NK-92 (cell line): ENCODE results near the gene RNASE7.
"Not testable (repeated sequence)": the region's sequence is repeated elsewhere in the genome, so short reads cannot be mapped to it uniquely, and the experiment has no call there.

Source experiments
- DNase-seq: peaks from one replicate; lab custom pipeline; 2025; ENCODE audit not compliant: unreplicated experiment; lab: John Stamatoyannopoulos, UW

Gene RNASE7

GRCh38 chr14:21023174-21023573 lies 19.0 kb upstream of the RNASE7 start:
- DNase-seq, result no peak

- no peak for DNase-seq
These were observed 18.2 kb upstream of the RNASE7 start for GRCh38 chr14:21023817-21024584.

- DNase-seq, result no peak
These were observed 17.4 kb upstream of the RNASE7 start, which contains the start of gene NDRG2 for GRCh38 chr14:21024585-21025370. TSS of gene NDRG2 (minus strand) at chr14:21025061. CDS start at chr14:21023315, 1,746 bp downstream.

DNA sequence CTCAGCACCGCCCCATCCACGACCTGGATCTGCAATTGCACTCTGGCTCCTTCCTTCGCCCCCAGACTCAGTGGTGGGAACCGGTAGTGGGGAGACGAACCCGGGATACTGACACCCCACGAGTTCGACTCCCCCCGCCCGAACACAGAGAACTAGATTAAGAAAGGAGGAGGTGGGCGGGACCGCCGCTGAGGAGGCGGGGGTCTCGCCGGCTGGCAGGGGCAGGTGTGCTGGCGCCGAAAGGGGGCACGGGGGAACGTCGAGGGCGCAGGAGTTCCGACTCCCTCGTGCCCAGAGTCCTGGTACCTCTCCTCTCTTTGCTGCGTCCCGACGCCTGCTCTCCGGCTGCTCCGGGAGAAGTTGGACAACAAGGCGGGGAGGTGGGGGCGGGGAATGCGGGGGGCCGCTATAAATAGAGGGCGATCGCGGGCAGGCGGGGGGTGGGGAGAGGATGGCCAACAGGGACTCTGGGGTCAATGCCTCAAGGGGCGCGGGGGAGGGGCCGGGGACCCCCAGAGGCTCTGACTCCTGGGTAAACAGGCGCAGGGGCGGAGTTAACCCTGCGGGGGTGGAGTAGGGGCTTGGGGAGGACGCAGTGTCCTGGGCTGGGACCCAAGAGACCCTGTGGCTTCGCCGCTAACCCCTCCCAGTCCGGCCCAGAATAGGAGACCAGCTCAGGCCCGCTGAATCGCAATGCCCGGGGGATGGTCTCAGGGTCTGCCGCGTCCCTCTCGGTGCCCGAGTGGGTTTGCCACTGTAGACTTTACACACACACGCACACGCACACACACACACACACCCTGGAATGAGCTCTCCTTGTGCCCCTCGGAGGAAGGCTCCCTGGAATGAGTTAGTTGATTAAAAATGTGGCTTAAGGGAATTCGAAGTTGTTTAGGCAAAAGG lies 16.5 kb upstream of the RNASE7 start:
- no peak for DNase-seq

DNA sequence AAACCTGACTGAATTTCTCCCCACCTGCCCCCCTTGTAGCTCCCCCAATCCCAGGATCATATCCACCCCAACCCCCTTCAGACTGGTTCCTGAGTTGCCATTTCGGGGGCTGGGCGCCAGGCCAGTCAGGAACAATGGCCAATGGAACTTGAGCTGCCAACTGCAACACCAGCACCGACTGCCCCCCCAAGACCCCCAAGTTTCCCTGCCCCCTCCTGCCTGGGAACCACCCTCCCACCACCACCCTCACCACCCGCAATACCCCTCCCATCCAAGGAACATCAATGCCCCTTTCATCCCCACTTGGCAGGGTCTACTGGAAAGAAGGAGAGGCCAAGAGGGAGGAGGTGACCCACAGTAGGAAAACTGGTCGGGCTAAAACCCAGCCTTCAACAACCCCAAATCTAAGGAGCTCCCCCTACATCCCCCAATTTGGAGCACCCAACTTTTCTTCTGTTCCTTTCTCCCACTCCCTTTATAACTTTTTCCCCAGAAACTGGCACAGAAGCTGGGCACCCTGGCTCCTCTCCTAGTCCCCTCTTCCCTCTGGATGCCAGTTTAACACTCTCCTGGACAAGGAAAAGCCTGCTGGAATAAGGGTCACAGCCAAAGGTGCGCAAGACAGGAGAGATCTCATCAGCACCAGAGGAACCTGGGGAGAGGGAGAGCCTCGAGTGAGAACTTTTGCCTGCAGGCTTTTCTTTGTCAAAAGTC lies 15.7 kb upstream of the RNASE7 start:
- DNase-seq, result no peak

DNA sequence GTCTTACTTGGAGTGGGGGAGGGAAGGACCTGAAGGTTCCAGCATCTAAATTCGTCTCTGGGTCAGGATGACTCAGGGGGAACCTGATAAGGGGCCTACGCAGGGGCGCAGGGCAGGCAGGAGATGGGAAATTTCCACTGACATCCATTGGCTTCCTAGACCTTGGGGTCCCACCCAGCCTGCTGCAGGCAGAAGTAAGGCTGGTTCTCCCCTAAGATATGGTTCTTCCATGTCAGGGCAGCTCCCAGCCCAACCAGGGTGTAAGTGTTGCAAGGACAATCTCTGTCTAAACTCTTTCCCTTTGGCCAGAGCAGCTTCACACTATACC lies 15.2 kb upstream of the RNASE7 start:
- DNase-seq, result no peak

DNA sequence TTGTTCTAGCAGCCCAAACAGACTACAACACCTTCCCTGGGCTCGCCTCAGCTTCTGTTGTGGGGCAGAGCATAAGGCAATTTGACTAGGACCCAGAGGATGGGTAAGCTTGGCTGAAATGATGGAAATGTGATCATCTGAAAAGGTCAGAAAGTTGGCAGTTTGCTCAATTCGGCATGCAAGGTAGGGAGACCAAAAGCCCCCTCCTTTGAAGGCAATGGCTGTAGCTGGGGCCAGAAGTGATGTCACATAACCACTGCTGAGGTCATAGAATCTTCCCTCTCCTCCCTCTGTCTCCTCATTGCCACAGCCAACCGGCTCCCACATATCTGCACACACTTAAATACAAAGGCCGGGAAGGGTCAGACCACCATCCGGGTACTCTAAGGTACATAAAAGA lies 12.2 kb upstream of the RNASE7 start, which contains the start of gene TPPP2:
TSS of gene TPPP2 (plus strand) at position 301 of the 400 bp plus-strand sequence. CDS start 365 bp downstream, outside the sequence.
- DNase-seq, result no peak

- no peak for DNase-seq
These were observed 11.6 kb upstream of the RNASE7 start for GRCh38 chr14:21030531-21030930.

- DNase-seq, result no peak
These were observed 9.6 kb upstream of the RNASE7 start for GRCh38 chr14:21032326-21033132.

DNA sequence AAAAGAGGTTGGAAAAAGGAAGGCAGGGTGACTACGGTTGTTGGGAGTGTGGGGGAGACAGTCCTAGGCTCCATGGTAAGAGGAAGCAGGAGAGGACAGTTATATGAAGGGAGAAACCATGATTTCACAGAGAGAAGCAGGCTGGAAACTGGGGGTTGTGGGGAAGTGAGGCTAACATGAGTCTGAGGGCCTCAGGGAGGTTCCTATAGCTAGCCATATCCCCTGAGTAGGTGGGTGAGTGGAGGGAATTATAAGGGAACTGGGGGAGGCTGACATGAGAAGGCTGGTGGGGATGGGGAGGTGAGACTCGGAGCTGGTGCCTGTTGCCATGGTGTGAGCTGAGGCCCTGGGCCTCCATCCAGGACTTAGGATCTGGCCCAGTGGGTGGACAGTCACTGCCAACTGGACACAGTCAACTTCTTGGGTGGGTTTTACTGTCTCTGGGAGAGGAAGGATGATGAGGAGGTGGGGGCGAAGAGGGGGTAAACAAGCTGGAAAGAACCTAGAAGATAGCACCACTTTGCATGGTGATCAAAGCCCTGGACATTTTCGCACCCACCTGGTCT lies 8.9 kb upstream of the RNASE7 start:
- no peak for DNase-seq

GRCh38 chr14:21034707-21035106 lies 7.5 kb upstream of the RNASE7 start, which contains the start of gene RNASE13:
TSS of gene RNASE13 (minus strand) at chr14:21034807. CDS start at chr14:21034288, 519 bp downstream.
- no peak for DNase-seq

GRCh38 chr14:21036751-21037150 lies 5.4 kb upstream of the RNASE7 start:
- DNase-seq, result no peak

- DNase-seq, result no peak
These were observed 5.0 kb upstream of the RNASE7 start for GRCh38 chr14:21037156-21037555.

DNA sequence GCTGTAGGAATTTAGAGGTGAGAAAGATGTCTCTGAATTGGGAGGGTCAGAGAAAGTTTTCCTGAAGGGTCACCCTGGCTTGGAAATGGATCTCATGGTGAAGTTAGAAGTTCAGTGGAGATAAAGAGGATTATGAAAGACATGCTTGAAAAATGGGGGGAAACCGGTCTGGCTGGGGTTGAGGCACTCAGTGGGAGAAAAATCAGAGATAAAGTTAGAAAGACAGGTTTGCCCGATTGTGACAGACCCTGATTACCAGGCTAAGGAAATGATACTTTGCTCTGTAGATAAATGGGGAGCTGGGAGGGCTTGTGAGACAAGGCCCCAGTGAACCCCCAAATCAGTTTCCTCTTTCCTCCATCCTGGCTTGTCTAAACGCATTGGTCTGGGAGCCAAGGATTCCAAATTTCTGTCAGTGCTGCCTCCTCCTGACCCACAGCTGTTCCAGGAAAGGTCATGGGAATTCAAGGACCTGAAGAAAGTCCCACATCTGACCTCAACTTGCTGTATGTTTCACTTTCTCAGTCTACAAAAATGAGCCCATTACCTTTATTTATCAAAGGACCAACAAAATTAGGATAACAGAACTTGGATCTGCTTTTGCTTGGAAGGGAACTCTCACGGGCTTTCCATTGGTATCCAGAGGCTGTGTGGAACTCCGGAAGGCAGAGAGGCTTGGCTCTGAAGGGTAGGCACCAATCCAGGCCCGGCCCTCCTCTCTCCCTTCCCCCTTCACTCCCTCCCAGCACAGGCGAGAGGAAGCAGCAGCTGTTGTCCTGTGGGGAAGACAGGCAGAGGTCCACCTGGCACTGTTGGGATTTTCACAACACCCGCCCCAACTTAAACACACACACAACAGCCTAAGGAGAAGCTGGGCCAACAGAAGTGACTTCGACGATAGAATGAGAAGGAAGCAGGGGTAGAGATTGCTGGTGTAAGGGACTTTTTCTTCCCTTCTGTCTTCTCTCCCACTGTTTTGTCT lies 3.4 kb upstream of the RNASE7 start:
- no peak for DNase-seq

DNA sequence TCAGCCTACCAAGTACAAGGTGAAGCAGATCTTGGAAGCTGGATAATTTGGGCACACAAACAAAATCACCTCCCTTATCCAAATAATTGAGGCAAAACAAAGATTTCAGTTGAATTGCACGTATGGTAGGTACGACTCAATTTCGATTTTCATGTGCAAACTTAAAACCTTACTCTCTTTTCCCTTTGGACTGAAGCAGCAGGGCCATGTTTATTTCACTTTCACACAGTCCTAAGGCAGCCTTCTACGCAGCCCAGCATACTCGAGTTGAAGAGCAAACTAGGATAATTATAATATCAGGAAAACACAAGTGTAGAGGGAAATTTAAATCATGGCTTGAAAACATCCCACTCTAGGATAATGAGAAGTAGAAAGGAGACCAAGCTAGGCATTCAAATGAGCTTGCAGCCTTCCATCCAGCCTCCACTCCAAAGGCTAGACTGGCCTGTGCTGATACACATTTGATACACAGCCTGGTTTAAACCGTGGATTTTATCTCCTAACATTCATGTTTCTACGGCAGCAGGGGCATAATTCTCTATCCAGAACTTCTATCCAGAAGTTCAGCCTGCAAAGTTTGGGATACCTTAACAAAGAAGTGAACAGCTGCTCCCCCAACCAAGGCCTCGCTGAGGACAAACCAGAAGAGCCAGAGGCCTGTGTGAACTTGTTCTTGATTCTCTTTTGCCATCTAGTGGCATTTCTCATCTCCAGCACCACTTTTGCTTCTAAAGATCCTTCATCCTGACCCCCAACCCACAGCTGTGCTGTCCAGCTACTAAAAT lies 2.4 kb upstream of the RNASE7 start:
- DNase-seq, result no peak

- no peak for DNase-seq
These were observed 1.7 kb upstream of the RNASE7 start for GRCh38 chr14:21040370-21040925.

- not testable (repeated sequence) for DNase-seq
These were observed 1.2 kb upstream of the RNASE7 start for GRCh38 chr14:21040941-21041340.
